ENCODE measurements around the gene MAOB.

DNA sequence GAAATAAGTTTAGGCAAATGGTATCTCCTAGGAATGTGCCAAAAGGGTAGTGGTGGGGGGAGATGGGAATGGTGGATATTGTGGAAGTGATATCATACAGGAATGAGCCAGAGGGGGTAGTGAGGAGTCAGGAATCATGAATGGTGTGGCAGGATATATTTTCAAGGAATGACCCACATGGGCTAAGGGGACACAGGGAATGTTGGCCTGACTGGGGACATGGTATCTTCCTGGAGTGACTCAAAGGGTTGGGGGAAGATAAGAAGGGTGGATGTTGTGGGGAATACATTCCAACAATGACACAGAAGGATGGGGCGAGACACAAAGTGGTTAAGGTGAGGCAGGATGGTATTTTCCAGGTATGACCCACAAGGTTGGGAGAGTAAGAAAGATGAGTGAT lies 165.6 kb downstream of the MAOB start:
- TF ChIP-seq POLR2A (IDR thresholded peaks at IDR 0.05) = no peak
- TF ChIP-seq, protein P1, sequence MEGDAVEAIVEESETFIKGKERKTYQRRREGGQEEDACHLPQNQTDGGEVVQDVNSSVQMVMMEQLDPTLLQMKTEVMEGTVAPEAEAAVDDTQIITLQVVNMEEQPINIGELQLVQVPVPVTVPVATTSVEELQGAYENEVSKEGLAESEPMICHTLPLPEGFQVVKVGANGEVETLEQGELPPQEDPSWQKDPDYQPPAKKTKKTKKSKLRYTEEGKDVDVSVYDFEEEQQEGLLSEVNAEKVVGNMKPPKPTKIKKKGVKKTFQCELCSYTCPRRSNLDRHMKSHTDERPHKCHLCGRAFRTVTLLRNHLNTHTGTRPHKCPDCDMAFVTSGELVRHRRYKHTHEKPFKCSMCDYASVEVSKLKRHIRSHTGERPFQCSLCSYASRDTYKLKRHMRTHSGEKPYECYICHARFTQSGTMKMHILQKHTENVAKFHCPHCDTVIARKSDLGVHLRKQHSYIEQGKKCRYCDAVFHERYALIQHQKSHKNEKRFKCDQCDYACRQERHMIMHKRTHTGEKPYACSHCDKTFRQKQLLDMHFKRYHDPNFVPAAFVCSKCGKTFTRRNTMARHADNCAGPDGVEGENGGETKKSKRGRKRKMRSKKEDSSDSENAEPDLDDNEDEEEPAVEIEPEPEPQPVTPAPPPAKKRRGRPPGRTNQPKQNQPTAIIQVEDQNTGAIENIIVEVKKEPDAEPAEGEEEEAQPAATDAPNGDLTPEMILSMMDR (IDR thresholded peaks at IDR 0.05) = no peak
